ENCODE measurements around the gene PTPRN2. TPM values are rescaled to one million over a fixed set of nuclear protein-coding genes. Genes with fewer than 3 reads are reported as not detected.

PTPRN2 gene
- total RNA-seq, 1 experiment from 2014 or later, result 1.1 TPM

DNA sequence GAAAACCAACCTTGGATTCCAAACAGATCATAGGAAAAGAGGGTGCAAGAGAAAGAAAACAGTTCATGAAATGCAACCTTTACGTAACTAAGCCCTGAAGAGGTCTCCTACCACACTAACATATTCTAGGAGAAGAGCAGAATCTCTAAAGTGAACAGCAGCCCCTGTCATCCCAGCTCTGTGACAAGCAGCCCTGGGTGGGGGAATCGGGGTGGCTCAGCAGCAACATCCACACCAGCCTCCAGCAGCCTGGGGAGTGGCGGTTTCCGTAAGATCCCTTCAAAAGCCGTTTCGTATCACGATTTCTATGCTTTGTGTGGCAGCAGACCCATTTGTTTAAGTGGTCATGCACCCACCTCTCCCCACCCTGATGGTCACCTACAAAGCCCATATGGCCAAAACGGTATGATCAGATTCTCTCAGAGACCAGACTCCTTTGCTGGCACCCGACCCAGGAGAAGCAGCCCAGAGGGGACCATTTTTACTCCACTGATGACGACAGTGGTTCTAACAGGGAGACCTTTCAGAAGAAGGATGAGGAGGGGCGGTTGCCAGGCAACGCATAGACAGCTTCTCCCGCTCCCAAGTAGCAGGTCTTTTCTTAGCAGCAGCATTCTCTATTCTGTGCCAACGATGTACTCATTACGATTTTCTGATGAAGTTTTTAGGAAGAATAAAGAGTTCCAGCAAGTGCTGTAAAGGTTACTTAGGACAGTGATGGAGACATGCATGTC is 950.2 kb downstream of the PTPRN2 start:
- Histone ChIP-seq H3K4me1 (ENCODE audit: control insufficient read depth, insufficient read depth, low read length) (no peaks in the 10 kb centered on the region), H3K4me3 (ENCODE audit: low read depth in 2 of 2, low read length in 2 of 2) (no peak overlapping the region), H3K27me3 (ENCODE audit: control insufficient read depth, insufficient read depth, low read length) (no peaks in the 10 kb centered on the region), H3K9me3 (ENCODE audit: control insufficient read depth, insufficient read depth, low read depth, low read length) (peaks cover 6% of the 10 kb centered on the region; the same call in 1 of the 2 replicates), H3K27ac (ENCODE audit: low read length) (no peak overlapping the region), H3K36me3 (ENCODE audit: control insufficient read depth, insufficient read depth, low read length) (no peaks in the 10 kb centered on the region)
- no TSS peak for BruUV-seq (replicated peaks)
- in situ Hi-C loops (cut with HindIII; ENCODE audit: low pct_unique_long_range_greater_than_20kb, low sequenced_read_pairs), result no loop called here
- TF ChIP-seq, protein P1, sequence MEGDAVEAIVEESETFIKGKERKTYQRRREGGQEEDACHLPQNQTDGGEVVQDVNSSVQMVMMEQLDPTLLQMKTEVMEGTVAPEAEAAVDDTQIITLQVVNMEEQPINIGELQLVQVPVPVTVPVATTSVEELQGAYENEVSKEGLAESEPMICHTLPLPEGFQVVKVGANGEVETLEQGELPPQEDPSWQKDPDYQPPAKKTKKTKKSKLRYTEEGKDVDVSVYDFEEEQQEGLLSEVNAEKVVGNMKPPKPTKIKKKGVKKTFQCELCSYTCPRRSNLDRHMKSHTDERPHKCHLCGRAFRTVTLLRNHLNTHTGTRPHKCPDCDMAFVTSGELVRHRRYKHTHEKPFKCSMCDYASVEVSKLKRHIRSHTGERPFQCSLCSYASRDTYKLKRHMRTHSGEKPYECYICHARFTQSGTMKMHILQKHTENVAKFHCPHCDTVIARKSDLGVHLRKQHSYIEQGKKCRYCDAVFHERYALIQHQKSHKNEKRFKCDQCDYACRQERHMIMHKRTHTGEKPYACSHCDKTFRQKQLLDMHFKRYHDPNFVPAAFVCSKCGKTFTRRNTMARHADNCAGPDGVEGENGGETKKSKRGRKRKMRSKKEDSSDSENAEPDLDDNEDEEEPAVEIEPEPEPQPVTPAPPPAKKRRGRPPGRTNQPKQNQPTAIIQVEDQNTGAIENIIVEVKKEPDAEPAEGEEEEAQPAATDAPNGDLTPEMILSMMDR (IDR thresholded peaks at IDR 0.05), result no peak
- TF ChIP-seq SIN3A (IDR thresholded peaks at IDR 0.05; ENCODE audit: borderline replicate concordance, insufficient read depth, low read depth, low read length) (no peak), TCF7L2 (IDR thresholded peaks at IDR 0.05; ENCODE audit: low read depth, low read length) (no peak), REST (IDR thresholded peaks at IDR 0.05; ENCODE audit: insufficient read depth in 1 of 2, low read depth in 2 of 2, low read length in 1 of 2) (no peak), POLR2AphosphoS5 (IDR thresholded peaks at IDR 0.05; ENCODE audit: low read depth, low read length) (no peak)
- intact Hi-C loops (cut with micrococcal nuclease; ENCODE audit: unreplicated experiment), result no loop called here
- ChIA-PET CTCF (no interaction called here), POLR2A (no interaction called here)
- DNase-seq (ENCODE audit: low read depth, low spot score) (no peak), ATAC-seq (no peak)

DNA sequence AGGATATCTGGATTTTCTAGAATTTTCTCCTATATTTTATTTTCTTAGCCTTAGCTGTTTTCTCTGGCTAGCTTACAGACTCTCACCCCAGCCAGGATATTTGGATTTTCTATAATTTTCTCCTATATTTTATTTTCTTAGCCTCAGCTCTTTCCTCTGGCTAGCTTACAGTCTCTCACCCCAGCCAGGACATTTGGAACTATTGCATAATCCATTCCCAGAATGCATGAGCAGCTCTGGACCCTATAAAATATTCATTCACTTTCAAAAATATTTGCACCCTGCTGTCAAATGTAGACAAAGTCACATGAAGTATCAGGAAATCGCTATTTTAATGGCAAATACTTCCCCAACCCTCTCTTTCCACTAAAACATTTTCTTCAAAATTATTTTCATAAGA is 952.0 kb downstream of the PTPRN2 start:
- H3K4me3 ChIP-seq (ENCODE audit: low read depth in 2 of 2, low read length in 2 of 2), result no peak overlapping the region
- intact Hi-C loops (cut with micrococcal nuclease; ENCODE audit: unreplicated experiment), result no loop called here
- no peaks in the 10 kb centered on the region for H3K27me3 ChIP-seq (ENCODE audit: control insufficient read depth, insufficient read depth, low read length)
- TF ChIP-seq POLR2AphosphoS5 (IDR thresholded peaks at IDR 0.05; ENCODE audit: low read depth, low read length), result no peak
- no peak for TF ChIP-seq REST (IDR thresholded peaks at IDR 0.05; ENCODE audit: insufficient read depth in 1 of 2, low read depth in 2 of 2, low read length in 1 of 2)
- no peak for TF ChIP-seq SIN3A (IDR thresholded peaks at IDR 0.05; ENCODE audit: borderline replicate concordance, insufficient read depth, low read depth, low read length)
- TF ChIP-seq, protein P1 (IDR thresholded peaks at IDR 0.05), result no peak
- no peak for TF ChIP-seq TCF7L2 (IDR thresholded peaks at IDR 0.05; ENCODE audit: low read depth, low read length)
- in situ Hi-C loops (cut with HindIII; ENCODE audit: low pct_unique_long_range_greater_than_20kb, low sequenced_read_pairs), result no loop called here
- ChIA-PET POLR2A (no interaction called here), CTCF (no interaction called here)
- peaks cover 6% of the 10 kb centered on the region; the same call in 1 of the 2 replicates for H3K9me3 ChIP-seq (ENCODE audit: control insufficient read depth, insufficient read depth, low read depth, low read length)
- BruUV-seq (replicated peaks), result no TSS peak
- no peaks in the 10 kb centered on the region for H3K4me1 ChIP-seq (ENCODE audit: control insufficient read depth, insufficient read depth, low read length)
- ATAC-seq (no peak), DNase-seq (ENCODE audit: low read depth, low spot score) (no peak)
- no peak overlapping the region for H3K27ac ChIP-seq (ENCODE audit: low read length)
- H3K36me3 ChIP-seq (ENCODE audit: control insufficient read depth, insufficient read depth, low read length), result no peaks in the 10 kb centered on the region
